ENCODE data around the gene GDA. TPM values are rescaled to one million over a fixed set of nuclear protein-coding genes. Genes with fewer than 3 reads are reported as not detected.

The GDA gene
- total and polyA plus RNA-seq, 9 of the 15 experiments (the other 6 are each of a cell fraction or from before 2014, with no cell fraction given), result 4.5 to 18.0 (median 12.7) TPM

- TF ChIP-seq ZMIZ1 (IDR thresholded peaks at IDR 0.05; ENCODE audit: low read depth in 2 of 2, low read length in 2 of 2) (no peak), ZNF347 (CRISPR knock-in tag; IDR thresholded peaks at IDR 0.05; ENCODE audit: low read depth) (no peak), PRPF4 (IDR thresholded peaks at IDR 0.05; ENCODE audit: insufficient read depth, low read depth, low read length, poor library complexity, severe bottlenecking) (no peak), RBM22 (IDR thresholded peaks at IDR 0.05; ENCODE audit: low read depth, low read length, poor library complexity, severe bottlenecking) (no peak), HNRNPLL (IDR thresholded peaks at IDR 0.05; ENCODE audit: low read depth, low read length, poor library complexity, severe bottlenecking) (no peak), OTX1 (CRISPR knock-in tag; IDR thresholded peaks at IDR 0.05) (no peak), XRCC5 (IDR thresholded peaks at IDR 0.05; ENCODE audit: low read depth, low read length) (no peak), GMEB1 (CRISPR knock-in tag; IDR thresholded peaks at IDR 0.05) (no peak), ARID3B (CRISPR knock-in tag; IDR thresholded peaks at IDR 0.05; ENCODE audit: borderline replicate concordance) (no peak), ZNF41 (CRISPR knock-in tag; conservative IDR thresholded peaks at IDR 0.05) (no peak), CAMTA2 (CRISPR knock-in tag; conservative IDR thresholded peaks at IDR 0.05) (no peak), TAF7 (tag; IDR thresholded peaks at IDR 0.05) (no peak), ZNF263 (CRISPR knock-in tag; IDR thresholded peaks at IDR 0.05; ENCODE audit: borderline replicate concordance) (no peak), POLR2G (IDR thresholded peaks at IDR 0.05; ENCODE audit: low read depth, low read length) (no peak), SRF (CRISPR knock-in tag; IDR thresholded peaks at IDR 0.05) (no peak), MEIS2 (IDR thresholded peaks at IDR 0.05; ENCODE audit: partially characterized antibody) (no peak), STAT5B (CRISPR knock-in tag; IDR thresholded peaks at IDR 0.05) (no peak), PRMT5 (CRISPR knock-in tag; IDR thresholded peaks at IDR 0.05) (no peak), U2AF1 (optimal IDR thresholded peaks at IDR 0.05; ENCODE audit: low read depth, low read length) (no peak), PHTF2 (CRISPR knock-in tag; IDR thresholded peaks at IDR 0.05) (no peak), HDAC2 (IDR thresholded peaks at IDR 0.05) (no peak)
These were observed 11.4 kb upstream of the GDA start (continued) for GRCh38 chr9:72137697-72138365.
